PC-3 (cell line): ENCODE results near the gene AFDN. TPM values are rescaled to one million over a fixed set of nuclear protein-coding genes. Genes with fewer than 3 reads are reported as not detected.

Source experiments
- ATAC-seq: fragments of 200-7000 bp; cut with Tn5 transposase; 2 replicates; pipeline ENCODE4 v1.9.1; 2020; ENCODE audit warnings: mild to moderate bottlenecking, moderate library complexity
- BruUV-seq: library from RNA; stranded (reverse); fragments of 400-500 nt; replicated peaks from 2 replicates; lab custom pipeline; 2021; lab: Mats Ljungman, UMichigan
- CTCF ChIA-PET: fragments of 300-600 bp; sonication (Branson Sonifier 250); formaldehyde crosslinking; loops from one replicate; lab custom pipeline; 2022; ENCODE audit warnings: antibody characterized with exemption; lab: Charles Lee
- POLR2A ChIA-PET: fragments of 300-600 bp; sonication (Branson Sonifier 250); formaldehyde crosslinking; loops from one replicate; lab custom pipeline; 2022; ENCODE audit warnings: antibody characterized with exemption; ENCODE audit not compliant: unreplicated experiment; lab: Charles Lee
- DNase-seq: peaks from one replicate; pipeline ENCODE4 v3.0.0-alpha.2; 2015
- H2AFZ ChIP-seq: fragments of 300-600 bp; sonication (generic); 2 replicates; pipeline ENCODE4 v1.6.0; 2016; ENCODE audit warnings: antibody characterized with exemption, low read length
- H3F3A ChIP-seq: fragments of 300-600 bp; sonication (generic); one replicate; pipeline ENCODE4 v1.6.0; 2017; ENCODE audit warnings: antibody characterized with exemption, low read length, control low read depth, mild to moderate bottlenecking; ENCODE audit not compliant: unreplicated experiment
- H3K27ac ChIP-seq: fragments of 300-600 bp; sonication (generic); 2 replicates; pipeline ENCODE4 v1.5.1; 2016; ENCODE audit warnings: mild to moderate bottlenecking, low read length
- H3K27me3 ChIP-seq: fragments of 300-600 bp; sonication (generic); 2 replicates; pipeline ENCODE4 v1.6.1; 2016; ENCODE audit warnings: low read length, mixed read lengths
- H3K36me3 ChIP-seq: fragments of 300-600 bp; sonication (generic); 2 replicates; pipeline ENCODE4 v1.6.1; 2016; ENCODE audit warnings: low read depth, mixed run types, low read length, mixed read lengths
- H3K4me1 ChIP-seq: fragments of 300-600 bp; sonication (generic); 2 replicates; pipeline ENCODE4 v1.5.1; 2016; ENCODE audit warnings: low read length; ENCODE audit not compliant: insufficient read depth
- H3K4me2 ChIP-seq: fragments of 300-600 bp; sonication (generic); 2 replicates; pipeline ENCODE4 v1.6.0; 2016; ENCODE audit warnings: low read length
- H3K4me3 ChIP-seq: fragments of 300-600 bp; sonication (generic); 2 replicates; pipeline ENCODE4 v1.5.1; 2016; ENCODE audit warnings: mild to moderate bottlenecking, low read length, mixed read lengths
- H3K79me2 ChIP-seq: fragments of 300-600 bp; sonication (generic); 2 replicates; pipeline ENCODE4 v1.6.1; 2017; ENCODE audit warnings: low read length, mixed read lengths
- H3K9ac ChIP-seq: fragments of 300-600 bp; sonication (generic); 2 replicates; pipeline ENCODE4 v1.6.0; 2016; ENCODE audit warnings: mild to moderate bottlenecking, low read length
- H3K9me2 ChIP-seq: fragments of 300-600 bp; sonication (generic); replicated peaks from 2 replicates; pipeline ENCODE4 v1.6.1; 2016; ENCODE audit warnings: mixed run types, low read length, mixed read lengths
- H3K9me3 ChIP-seq: fragments of 300-600 bp; sonication (generic); 2 replicates; pipeline ENCODE4 v1.6.1; 2016; ENCODE audit warnings: low read length, mixed read lengths
- H4K20me1 ChIP-seq: fragments of 300-600 bp; sonication (generic); 2 replicates; pipeline ENCODE4 v1.6.1; 2016; ENCODE audit warnings: low read length, mixed read lengths
- CTCF ChIP-seq: fragments of 300-600 bp; sonication (generic); conservative IDR thresholded peaks from 2 replicates; pipeline ENCODE4 v1.5.1; 2017; ENCODE audit warnings: antibody characterized with exemption, low read depth, mild to moderate bottlenecking, low read length
- EZH2 ChIP-seq: fragments of 300-600 bp; sonication (generic); IDR thresholded peaks from one replicate; pipeline ENCODE4 v1.6.1; 2017; ENCODE audit warnings: antibody characterized with exemption, mild to moderate bottlenecking, low read length; ENCODE audit not compliant: unreplicated experiment
- EZH2phosphoT487 ChIP-seq: fragments of 300-600 bp; sonication (generic); IDR thresholded peaks from 2 replicates; pipeline ENCODE4 v1.6.1; 2018; ENCODE audit warnings: mild to moderate bottlenecking, antibody characterized with exemption, low read length, borderline replicate concordance
- intact Hi-C: fragments of 100-400 bp; cut with micrococcal nuclease; formaldehyde crosslinking; loops from 2 replicates; pipeline ENCODE4 v1.9.0; 2023
- total RNA-seq: library from RNA; depleted of rRNA; stranded (reverse); fragments of >200 nt; gene quantifications from 2 replicates; pipeline ENCODE4 v1.2.3, GENCODE V29; 2014

The AFDN gene
- total RNA-seq, 1 experiment from 2014 or later, result 37.1 TPM

DNA sequence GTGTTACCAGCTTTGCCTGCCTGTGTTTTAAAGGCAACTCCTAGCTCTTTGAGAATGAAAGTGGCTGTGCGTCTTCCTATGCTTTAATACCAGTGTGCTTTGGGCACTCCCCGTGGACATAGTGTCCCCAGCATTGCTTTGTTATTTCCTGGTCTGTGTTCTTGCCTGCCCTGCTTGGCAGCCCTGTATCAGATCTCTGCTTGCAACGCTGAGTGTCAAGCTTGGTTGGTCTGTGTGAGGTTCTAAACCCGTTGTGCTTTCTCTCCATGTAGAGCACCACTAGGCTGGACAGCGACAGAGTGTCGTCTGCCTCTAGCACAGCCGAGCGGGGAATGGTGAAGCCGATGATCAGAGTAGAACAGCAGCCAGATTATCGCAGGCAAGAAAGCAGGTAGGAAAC is 80.2 kb downstream of the AFDN start:
- TF ChIP-seq EZH2 (no peak), CTCF (no peak), EZH2phosphoT487 (no peak)
- Histone ChIP-seq H3K4me3 (no peak overlapping the region), H3K4me2 (no peak overlapping the region), H3K27me3 (no peaks in the 10 kb centered on the region), H3K4me1 (no peaks in the 10 kb centered on the region), H3F3A (no peaks in the 10 kb centered on the region), H3K9me3 (no peaks in the 10 kb centered on the region), H3K79me2 (no peaks in the 10 kb centered on the region), H3K9me2 (no peaks in the 10 kb centered on the region), H2AFZ (no peak overlapping the region), H3K9ac (no peak overlapping the region), H3K27ac (no peak overlapping the region), H3K36me3 (no peaks in the 10 kb centered on the region; the same call in 1 of the 2 replicates), H4K20me1 (no peaks in the 10 kb centered on the region)
- ChIA-PET POLR2A (no interaction called here), CTCF (no interaction called here)
- BruUV-seq, result no TSS peak
- no peak for DNase-seq
- intact Hi-C loops, result no loop called here
- no peak for ATAC-seq

GRCh38 chr6:167907837-167908681 is 81.3 kb downstream of the AFDN start:
- Histone ChIP-seq H3K36me3 (no peaks in the 10 kb centered on the region), H3K4me3 (no peak overlapping the region), H3K4me2 (no peak overlapping the region), H3K9ac (no peak overlapping the region), H3K9me2 (no peaks in the 10 kb centered on the region), H3K27me3 (no peaks in the 10 kb centered on the region), H3K79me2 (no peaks in the 10 kb centered on the region), H3K9me3 (no peaks in the 10 kb centered on the region), H3F3A (no peaks in the 10 kb centered on the region), H3K27ac (no peak overlapping the region), H4K20me1 (no peaks in the 10 kb centered on the region), H3K4me1 (no peaks in the 10 kb centered on the region), H2AFZ (no peak overlapping the region)
- TF ChIP-seq CTCF (peak; percentile 63), EZH2 (no peak)
- CTCF ChIA-PET, result no interaction called here
- intact Hi-C loops, result loop anchor here (1.0 kb wide), 1 partner anchor 225 kb away; no protein-coding TSS in a partner anchor
- DNase-seq (peak; percentile 65), ATAC-seq (peak; percentile 77)
- POLR2A ChIA-PET, result interaction anchor here (0.6 kb wide), 1 partner anchor 37 kb away, joined by 3 read pairs; no protein-coding TSS in a partner anchor
- BruUV-seq, result no TSS peak

GRCh38 chr6:167910007-167910406 is 83.3 kb downstream of the AFDN start:
- H4K20me1 ChIP-seq, result no peaks in the 10 kb centered on the region
- no peak overlapping the region for H3K27ac ChIP-seq
- no peak overlapping the region for H3K9ac ChIP-seq
- intact Hi-C loops, result loop anchor here (1.0 kb wide), 1 partner anchor 20 kb away; no protein-coding TSS in a partner anchor
- H2AFZ ChIP-seq, result no peak overlapping the region
- no peaks in the 10 kb centered on the region for H3K27me3 ChIP-seq
- no peaks in the 10 kb centered on the region for H3F3A ChIP-seq
- no peaks in the 10 kb centered on the region for H3K79me2 ChIP-seq
- no peaks in the 10 kb centered on the region for H3K9me3 ChIP-seq
- H3K4me2 ChIP-seq, result no peak overlapping the region
- no TSS peak for BruUV-seq
- CTCF ChIA-PET, result interaction anchor here (0.6 kb wide), 1 partner anchor 114 kb away, joined by 11 read pairs; no protein-coding TSS in a partner anchor
- POLR2A ChIA-PET, result no interaction called here
- TF ChIP-seq CTCF (no peak), EZH2phosphoT487 (no peak), EZH2 (no peak)
- no peaks in the 10 kb centered on the region for H3K36me3 ChIP-seq
- H3K4me1 ChIP-seq, result no peaks in the 10 kb centered on the region
- DNase-seq (no peak), ATAC-seq (peak; percentile 71)
- no peak overlapping the region for H3K4me3 ChIP-seq
- H3K9me2 ChIP-seq, result no peaks in the 10 kb centered on the region
